GM12873 (cell line): ENCODE data around the gene TMEM255B.

Experiments
- CTCF ChIP-seq: IDR thresholded peaks from 2 replicates; pipeline ENCODE4 v1.5.1; 2012; ENCODE audit warnings: low read depth, mild to moderate bottlenecking, moderate library complexity, low read length, control low read depth; ENCODE audit not compliant: insufficient read depth; ENCODE audit errors: missing control alignments

TMEM255B gene

GRCh38 chr13:113785051-113786010, 26.3 kb downstream of the TMEM255B start:
- no peak for TF ChIP-seq CTCF

GRCh38 chr13:113786262-113786841, 27.3 kb downstream of the TMEM255B start:
- no peak for TF ChIP-seq CTCF

GRCh38 chr13:113787694-113788093, 28.7 kb downstream of the TMEM255B start:
- TF ChIP-seq CTCF, result no peak

- no peak for TF ChIP-seq CTCF
These were observed 29.5 kb downstream of the TMEM255B start for GRCh38 chr13:113788413-113789135.

- no peak for TF ChIP-seq CTCF
These were observed 30.1 kb downstream of the TMEM255B start for GRCh38 chr13:113789167-113789566.

GRCh38 chr13:113791226-113791625, 32.2 kb downstream of the TMEM255B start:
- no peak for TF ChIP-seq CTCF

- TF ChIP-seq CTCF, result no peak
These were observed 32.7 kb downstream of the TMEM255B start for GRCh38 chr13:113791761-113792160.
